NCI-H2227 treated with DMSO at 0.1 percent for 48 hours (cell line): ENCODE data around the gene TMEM18.

Source experiments
- DNase-seq: peaks from one replicate; lab custom pipeline; 2025; lab: John Stamatoyannopoulos, UW

Gene TMEM18

DNA sequence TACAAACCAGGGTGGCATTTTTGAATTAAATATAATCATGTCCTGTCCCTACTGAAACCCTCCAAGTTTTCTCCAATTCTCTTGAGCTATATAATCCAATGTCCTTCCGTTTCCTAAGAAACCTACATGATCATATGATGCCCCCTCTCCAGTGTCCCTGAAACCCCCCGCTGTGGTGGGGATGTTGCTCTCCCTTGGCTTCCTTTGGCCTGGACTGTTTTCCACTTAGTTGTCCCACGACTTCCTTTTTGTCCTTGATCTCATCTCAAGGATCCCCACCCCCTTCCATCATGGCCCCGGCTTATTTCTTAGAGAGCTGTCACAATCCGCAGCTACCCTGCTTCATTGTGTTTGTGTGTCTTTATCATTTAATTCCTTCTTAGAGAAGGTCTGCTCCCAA lies 43.8 kb downstream of the TMEM18 start:
- no peak for DNase-seq

DNA sequence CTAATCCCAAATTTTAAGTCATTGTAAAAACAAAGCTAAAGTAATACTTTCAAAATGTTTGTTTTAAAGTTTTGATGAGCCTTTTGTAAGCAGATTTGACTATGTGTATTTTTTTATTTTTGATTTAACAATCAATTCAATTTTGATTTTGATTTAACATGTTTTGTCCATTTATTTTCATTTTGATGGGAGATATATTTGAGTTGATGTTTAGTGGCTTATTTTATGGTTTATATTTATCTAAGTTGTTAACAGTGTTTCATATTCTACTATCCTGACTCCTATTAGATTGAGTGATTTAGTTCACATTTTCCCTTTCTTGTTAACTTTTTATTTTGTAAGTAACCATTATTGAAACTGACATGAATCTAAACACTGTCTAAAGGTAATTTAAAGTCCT lies 44.7 kb downstream of the TMEM18 start:
- DNase-seq, result no peak

DNA sequence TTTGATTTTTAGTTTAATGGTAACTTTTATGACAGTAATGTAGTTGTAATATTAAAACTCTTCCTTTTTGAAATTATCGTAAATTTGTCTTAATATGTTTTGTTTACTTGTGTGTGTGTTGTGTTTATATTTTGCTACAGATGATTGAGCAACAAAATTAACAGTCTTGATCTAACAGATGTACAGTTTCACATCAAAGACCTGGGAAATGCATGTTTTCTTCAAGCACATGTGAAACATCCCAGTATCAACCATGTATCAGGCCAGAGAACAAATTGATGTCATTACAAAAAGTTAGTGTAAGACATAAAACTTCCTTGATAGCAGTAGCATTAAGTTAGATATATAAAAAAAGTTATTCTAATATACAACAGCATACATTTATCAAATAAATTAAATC lies 45.5 kb downstream of the TMEM18 start:
- DNase-seq, result no peak

DNA sequence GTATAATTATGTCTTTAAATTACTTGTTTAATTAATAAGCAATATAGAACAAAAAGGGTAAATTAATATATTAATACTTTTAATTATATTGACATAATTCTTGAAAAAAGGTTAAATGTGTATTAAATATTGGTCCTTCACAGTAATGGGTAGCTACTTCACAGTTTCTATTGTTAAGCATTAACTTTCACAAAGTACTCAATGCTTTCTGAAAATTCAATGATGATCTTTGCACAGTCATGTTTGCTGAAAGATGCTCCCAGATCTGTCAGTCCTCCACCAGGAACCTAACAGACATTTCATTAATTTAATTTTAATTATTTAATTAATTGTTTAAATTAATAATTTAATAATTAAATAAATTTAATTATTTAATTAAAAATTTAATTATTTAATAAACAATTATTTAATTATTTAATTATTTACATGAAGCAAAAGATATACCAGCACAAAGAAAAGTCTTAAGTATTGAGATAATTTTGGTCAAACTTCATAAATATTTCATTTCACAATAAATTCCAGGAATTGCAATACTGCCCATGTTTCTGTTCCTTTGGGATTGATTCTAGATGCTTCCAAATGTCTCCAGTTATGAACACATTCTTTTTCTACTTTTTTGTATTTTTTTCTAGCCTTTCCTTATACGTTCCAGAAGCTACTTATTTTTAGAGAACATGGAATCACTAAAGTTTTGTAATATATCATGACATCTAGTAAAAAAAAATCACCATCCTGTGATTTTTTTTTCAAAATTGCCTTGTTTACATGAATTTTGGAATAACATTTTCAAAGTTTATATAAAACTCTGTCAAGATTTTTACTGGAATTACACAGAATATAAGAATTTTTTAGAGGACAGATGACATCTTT lies 46.5 kb downstream of the TMEM18 start:
- no peak for DNase-seq

DNA sequence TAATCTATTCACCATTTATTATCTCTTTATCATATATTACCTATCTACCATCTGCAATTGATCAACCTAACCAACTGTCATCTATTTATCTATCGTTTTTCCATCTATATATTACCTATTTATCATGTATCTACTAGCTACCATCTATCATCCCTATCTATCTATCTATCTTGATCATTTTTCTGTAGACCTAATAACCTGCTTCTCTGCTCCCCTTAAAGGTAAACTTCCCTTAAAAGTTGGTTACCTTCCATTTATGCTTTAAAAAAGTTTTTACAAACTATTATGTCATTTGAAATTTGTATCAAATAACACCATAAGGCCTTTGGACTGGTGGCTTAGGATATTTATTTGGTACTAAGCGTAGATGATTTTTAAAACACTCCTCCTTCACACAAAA lies 47.2 kb downstream of the TMEM18 start:
- DNase-seq, result no peak

DNA sequence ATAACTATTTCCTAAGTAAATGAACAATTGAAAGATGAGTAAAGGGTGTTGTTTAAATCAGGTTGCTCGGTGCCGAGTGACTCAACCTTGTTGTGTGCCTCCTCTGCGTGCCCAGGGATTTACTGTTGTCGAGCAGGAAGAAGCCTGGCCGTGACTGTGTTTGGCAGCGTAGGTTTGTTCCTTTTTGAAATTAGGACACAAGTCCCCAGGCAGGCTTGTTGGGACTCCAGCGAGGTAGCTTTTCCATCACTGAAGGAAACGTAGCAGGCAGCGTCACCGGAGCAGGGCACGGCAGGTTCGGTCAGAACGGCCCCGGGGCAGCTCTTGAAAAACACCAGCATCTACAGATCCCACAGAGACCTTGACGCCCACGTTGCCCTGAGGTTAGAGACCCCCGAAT lies 48.6 kb downstream of the TMEM18 start:
- DNase-seq, result no peak

DNA sequence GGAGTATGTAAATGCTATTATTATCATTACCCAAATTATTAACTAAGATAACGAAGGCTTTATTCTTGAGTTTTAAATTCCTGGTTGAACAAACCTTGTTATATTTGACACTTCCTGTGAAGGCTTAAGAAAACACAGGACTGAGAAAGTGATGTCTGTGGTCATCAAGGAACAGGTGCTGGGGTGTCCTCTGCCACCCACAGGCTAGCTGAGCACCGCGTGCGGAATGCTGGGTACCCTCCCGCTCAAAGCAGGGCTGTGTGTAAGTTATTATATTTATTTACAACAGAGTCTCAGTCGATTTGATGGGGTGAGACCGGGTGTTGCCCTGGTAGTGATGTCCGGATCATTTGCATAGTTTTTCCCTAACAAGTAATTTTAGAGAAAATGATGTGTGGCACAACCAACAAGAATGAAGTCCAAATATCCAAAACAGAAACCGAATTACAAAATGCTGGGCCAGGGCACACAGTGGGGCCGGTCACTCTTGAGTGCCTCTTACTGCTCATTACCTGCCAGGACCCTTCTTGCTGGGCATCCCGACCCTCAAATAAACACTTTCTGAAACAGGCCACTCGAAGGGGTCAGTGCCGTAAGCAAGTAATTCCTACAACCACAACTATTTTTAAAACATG lies 49.2 kb downstream of the TMEM18 start:
- DNase-seq, result no peak

DNA sequence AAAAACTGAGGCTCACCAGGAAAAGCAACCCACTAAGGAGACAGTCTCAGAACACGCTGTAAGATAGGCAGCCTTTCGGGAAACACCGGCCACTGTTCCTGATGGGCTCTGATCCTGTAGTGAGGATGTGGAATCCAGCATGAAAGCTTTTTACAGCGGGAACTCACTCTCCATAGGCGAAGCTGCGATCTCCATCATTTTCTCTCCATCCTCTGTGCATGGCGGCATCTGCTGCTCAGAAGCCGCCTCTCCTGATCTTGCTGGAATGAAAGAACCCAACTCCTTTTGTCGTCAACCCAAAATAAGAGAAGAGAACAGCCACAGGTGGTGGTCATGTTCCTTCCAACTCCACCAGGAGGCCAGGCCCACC lies 49.9 kb downstream of the TMEM18 start:
- no peak for DNase-seq

DNA sequence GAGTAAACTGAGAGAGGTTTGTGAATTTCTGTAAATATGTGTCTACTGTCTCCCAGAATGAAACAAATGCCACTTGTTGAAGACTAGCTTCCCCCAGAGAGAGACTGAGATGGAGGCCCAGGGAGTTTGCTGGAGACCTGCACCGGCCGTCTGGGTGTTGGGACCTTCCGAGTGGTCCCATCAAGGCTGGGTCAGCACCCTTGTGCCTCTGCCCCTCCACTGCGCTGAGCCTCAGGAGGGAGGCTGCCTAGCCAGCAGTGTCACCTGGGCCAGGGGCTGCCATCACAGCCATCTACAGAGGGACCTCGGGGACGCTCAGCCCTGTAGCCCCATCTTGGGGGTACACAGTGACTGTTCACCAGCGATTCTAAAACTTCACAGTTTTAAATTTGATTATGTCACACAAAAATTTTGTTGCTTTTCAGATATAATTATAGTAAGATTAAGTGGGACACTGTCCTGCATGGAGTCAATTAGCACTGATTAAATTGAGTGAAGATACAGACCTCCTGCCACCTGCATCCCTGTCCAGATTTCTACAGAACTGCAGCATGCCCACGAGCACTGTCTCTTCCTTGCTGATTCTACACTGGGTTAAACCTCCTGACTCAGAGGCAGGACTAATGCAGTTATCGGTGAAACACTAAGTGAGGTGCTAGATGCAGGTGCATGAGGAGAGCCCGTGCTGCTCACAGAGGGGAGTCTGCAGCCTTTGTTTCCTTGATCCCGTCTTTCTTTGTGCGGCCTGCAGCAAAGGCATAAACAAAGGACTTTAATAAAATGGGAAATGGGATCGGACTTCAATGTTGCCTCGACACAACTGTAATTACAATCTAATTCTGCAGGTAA lies 50.5 kb downstream of the TMEM18 start:
- no peak for DNase-seq

DNA sequence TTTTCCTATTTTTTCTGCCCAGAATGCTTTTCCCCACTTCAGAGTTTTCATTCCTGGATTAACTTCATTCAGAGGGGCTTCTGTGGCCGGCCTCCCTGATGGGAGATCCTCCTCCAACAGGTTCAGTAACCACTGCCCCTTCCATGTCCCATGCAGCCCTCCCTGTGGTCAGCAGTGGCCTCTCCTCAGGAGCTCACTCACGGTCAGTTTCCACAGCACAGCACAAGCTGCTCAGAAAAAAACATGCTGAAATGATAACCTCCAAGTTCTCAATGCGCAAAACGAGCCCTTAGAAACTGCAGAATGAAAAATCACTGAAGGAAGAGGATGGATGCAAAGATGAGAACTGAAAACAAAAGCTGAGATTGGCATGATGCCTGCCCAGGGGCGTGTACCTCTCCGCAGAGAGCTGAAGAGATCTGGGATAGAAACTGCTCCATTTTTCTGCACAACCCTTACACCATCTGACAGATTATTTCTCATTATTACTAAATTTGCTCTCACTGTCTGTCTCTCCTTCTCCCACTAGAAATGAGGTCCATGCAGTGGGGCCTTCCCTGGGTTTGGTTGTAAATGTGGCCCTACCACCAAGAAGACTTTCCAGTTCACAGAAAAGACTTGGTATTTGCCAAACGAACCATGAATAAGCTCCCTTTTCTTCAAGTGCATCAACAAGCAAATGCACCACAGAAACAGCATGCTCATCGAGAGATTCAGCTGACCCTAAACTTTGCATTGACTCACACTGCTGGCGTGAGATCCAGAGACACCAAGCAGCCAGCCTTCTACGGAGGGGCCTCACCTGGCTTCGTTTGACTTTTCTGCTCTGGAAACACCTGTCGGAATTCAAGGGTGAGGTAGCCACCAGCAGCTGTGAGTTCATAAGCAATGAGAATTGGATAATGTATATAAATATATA lies 51.5 kb downstream of the TMEM18 start:
- DNase-seq, result no peak

DNA sequence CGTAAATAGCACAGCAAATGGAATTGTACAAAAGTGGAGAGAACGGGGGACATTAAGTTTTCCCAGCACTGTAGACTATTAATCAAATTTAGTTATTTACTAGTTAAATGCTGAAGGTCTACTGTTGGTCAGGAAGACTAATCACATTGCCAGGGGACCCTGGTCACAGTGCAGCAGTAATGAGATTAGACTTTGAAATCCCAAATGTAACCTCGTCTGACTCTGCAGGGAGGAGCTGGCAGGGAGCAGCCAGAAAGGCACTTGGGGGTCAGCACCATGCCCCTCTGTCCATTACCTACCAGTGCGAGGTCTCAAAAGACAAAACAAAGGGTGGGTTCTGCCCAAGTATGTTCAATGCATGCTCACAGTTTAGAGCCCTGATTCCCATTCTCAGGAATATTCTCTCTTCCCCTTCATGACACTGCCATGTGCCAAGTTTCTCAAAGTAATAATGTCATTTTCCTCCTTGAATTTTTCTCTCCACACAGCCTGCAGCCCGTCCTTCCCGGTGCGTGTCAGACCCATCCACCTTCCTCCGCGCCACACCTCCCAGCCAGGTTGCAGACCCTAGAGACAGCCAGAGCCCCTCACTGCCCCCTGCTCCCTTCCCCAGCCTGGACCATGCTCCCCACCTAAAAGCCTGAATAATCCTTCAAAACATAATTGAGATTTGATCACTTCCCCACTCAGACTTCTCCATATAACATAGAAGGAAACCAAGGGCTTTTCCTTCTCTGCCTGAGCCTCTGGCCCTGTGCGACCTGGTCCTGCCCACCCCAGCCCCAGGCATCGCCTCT lies 52.5 kb downstream of the TMEM18 start:
- DNase-seq, result no peak

DNA sequence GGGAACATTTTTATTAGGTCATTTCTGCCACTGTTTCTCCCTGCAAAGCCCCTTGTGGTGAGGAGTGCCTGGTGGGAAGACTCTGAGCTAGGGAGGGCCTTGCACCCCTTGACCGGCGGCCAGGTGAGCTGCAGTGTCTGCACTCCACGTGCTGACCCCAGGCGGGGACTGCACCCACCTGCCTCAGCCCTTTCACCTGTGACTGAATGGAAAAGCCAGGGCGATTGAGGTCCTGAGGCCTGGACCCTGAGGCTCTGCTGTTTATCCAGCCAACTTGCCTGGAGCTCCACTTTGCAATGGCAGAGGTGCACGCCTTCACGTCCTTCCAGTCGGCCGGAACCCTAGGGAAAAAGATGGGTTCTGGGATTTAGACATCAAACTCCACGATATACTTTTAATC lies 53.1 kb downstream of the TMEM18 start:
- DNase-seq, result no peak

DNA sequence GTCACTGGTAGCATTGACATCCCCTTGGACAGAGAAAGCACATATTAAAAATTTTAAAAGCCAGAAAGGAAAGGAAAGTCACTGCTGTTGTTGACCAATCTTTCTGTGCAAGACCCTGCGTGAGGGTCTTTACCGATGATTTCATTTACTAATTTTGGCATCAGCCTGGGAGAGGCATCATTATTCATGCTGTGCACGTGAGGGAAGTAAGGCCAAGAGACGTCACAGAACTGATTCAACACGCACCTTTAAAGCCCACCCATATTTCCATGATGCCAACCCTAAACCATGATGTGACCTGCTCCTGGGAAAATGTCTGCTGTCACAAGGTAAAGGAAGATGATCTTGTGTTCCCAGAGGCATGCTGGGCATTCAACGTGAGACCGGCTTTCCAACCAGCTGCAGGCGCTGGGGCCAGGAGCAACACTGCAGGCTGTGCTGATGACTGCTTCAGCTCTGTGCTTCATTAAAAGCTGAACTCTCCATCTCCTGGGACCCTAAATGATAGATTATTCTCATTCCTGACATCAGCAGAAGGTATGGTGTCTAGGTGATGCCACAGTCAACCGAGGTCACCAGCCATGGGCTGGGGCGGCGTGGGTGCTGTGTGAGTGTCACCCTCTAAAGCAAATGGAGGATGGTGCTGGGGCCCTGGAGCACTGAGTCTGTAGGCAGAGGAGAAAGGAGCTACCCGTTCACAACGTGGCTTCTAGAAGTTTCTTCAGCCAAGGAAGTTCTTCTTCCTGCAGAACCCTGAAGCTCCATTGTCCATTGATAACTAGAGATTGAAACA lies 53.9 kb downstream of the TMEM18 start:
- DNase-seq, result no peak

DNA sequence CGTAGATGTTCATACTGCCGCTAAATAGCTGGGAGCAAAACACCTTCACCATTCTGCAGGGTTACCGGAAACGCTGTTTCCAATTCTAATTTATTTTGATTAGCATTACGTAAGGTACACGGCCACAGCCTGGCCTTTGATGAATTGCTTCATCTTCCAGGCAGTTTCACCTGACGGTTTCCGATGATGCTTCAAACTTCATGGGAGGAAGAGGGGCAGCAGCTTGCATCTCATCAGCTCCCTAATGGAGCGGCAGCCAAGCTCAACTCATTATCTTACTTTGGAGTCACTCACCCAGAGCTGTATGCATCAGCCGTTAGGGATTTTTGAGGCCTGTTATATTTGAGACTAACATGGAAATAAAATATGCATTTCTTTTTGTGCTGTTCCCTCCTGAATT lies 54.8 kb downstream of the TMEM18 start:
- DNase-seq, result no peak

DNA sequence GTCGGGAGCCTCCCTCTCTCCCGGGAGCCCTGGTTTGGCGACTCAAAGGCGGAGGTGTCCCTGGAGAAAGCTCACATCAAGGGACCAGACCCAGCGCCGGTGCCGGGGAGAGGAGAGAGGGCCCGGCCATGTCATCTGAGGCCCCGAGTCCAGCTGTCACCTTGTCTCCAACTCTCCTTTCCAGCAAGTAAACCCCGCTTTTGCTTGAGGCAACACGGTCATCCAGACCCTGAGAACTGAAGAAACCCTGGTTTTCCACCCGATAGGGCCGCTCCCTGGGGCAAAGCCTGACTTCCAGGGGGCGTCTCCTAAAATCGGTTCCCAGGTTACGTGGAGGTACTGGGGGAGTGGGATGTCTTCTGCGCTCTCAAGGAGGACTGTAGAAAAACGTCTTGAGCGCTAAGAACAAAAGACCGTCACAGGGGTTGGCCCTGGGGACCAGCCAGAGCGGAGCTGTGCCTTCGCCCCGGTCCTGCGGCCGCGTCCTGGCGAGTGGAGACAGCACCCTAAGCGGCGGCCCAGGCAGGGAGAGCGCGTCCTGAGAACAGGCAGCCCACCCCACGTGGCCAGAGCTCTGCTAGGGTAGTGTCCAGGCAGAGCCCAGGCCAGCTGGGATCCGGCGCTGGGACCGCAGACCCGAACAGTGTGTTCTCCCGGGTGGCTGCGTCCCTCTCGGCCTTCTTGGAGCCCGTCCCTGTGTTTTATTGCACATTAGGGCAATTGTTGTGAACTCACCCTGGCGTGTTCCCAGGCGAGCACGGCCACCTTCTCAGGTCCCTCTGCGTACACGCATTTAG lies 55.7 kb downstream of the TMEM18 start:
- DNase-seq, result no peak

DNA sequence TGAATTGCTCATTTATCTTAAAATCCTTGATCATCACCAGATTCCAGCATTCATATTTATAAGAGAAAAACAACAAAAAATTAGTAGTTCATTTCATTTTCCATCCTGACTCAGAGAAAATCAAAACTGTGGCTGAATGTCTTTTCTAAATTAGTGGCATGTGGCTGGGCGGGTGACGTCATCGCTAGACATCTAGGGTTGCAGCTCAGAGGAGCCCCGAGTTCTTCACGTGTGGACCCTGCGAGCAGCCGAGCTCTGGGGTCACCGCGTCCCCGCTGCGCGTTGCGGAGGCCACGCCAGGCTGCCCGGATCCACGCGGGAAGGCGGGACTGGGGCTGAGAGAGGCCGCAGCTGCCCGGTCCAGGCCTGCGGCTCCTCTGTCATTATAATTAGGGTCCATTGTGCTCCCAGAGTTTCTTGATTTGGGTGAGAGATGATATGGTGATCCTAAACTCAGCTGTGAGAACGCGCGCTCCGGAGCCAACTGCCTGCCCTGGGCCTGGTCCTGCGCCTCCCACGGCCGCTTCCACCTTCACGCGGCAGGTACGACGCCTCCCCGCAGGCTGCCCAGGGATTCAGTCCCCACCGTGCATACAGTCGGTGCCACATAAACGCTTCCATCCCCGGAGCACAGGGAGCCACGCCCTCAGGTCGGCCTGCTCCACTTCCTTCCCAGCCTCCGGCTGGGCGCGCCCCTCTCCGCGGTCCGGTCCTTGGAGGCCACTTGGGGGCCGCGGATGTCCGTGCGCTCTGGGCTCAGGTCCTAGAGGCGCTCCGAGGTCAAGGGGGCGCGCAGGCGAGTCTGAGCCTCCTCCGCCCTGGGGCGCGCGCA lies 56.5 kb downstream of the TMEM18 start:
- DNase-seq, result no peak

DNA sequence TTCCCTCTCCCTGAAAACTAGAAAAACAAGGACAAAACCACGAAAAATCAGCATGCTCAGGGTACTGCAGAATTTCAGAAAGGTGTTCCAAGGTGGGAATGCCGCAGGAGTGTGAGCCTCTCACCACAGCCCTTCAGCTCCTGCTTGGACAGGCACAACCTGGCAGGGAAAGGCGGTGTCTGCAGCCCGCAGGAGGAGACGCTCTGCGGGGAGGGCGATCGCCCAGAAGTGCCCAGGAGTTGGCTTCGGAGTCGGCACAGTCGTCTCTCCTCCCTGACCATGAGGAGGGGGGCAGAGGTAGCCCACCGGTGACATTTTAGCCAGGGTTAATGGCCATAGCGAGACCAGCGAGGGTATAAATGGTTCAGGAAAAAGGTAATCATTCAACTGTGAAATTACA lies 57.2 kb downstream of the TMEM18 start:
- DNase-seq, result no peak

DNA sequence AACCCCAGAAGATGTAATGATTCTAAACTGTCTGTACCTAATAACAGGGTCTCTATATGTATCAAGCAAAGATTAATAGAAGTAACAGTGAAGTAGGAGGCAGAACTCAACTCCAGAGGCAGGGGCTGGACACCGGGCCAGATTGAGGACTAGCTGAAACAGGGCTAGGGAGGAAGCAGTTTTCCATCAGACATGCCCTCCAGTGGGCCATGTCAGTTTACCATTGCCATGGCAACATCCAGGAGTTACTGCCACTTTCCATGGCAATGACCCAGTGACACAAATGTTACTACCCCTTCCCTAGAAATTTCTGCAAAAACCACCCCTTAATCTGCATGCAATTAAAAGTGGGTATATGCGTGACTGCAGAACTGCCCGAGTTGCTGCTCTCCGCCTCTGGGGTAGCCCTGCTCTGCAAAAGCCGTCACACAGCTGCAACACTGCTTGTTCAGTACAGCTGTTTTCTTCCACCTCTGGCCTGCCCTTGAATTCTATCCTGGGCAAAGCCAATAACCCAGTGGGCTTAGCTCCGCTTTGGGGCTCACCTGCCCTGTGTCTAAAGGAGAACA lies 58.7 kb downstream of the TMEM18 start:
- no peak for DNase-seq
